ENCODE results near the gene HOXD10.

GRCh38 chr2:176106581-176107539, 9.7 kb upstream of the HOXD10 start, which contains the start of gene HOXD11:
- TF ChIP-seq CTCF (IDR thresholded peaks at IDR 0.05) (no peak), POLR2A (IDR thresholded peaks at IDR 0.05) (no peak), POLR2AphosphoS5 (IDR thresholded peaks at IDR 0.05) (no peak)
